HepG2 (cell line): ENCODE measurements around the gene C20orf96. TPM values are rescaled to one million over a fixed set of nuclear protein-coding genes. Genes with fewer than 3 reads are reported as not detected.
A peak's percentile ranks its signal among the peaks of the same experiment; 100 is the strongest.

Experiments used
- ARHGAP35 ChIP-seq: sonication (generic); formaldehyde crosslinking; IDR thresholded peaks from 2 replicates; pipeline ENCODE4 v1.9.0; 2022; ENCODE audit warnings: mild to moderate bottlenecking, inconsistent platforms, moderate library complexity, missing genetic modification reagents, borderline replicate concordance
- CBX2 ChIP-seq, 2 experiments: fragments of 200-600 bp in 1 of 2; sonication (generic); formaldehyde crosslinking in 1 of 2; IDR thresholded peaks; 2 replicates each; pipeline versions ENCODE4 v1.7.0 to v1.8.1; 2018 to 2022; ENCODE audit warnings: low read depth in 2 of 2, low read length in 1 of 2, mild to moderate bottlenecking in 1 of 2, missing genetic modification reagents in 1 of 2
- DR1 ChIP-seq: sonication (generic); formaldehyde crosslinking; IDR thresholded peaks from 2 replicates; pipeline ENCODE4 v1.8.0; 2021; ENCODE audit warnings: mild to moderate bottlenecking, missing genetic modification reagents, inconsistent platforms
- EED ChIP-seq: sonication (generic); formaldehyde crosslinking; IDR thresholded peaks from 2 replicates; pipeline ENCODE4 v1.5.0; 2020; ENCODE audit warnings: mild to moderate bottlenecking, missing genetic modification reagents
- FOXC1 ChIP-seq: sonication (generic); formaldehyde crosslinking; IDR thresholded peaks from 2 replicates; pipeline ENCODE4 v1.8.0; 2022; ENCODE audit warnings: mild to moderate bottlenecking, missing genetic modification reagents, borderline replicate concordance
- ISX ChIP-seq: sonication (generic); formaldehyde crosslinking; conservative IDR thresholded peaks from 2 replicates; pipeline ENCODE4 v1.5.0; 2020; ENCODE audit warnings: missing genetic modification reagents
- KDM3A ChIP-seq: IDR thresholded peaks from 2 replicates; pipeline ENCODE4 v1.6.1; 2018; ENCODE audit warnings: low read depth, missing compliant biosample characterization
- MBNL3 ChIP-seq: fragments of 250-450 bp; sonication (Bioruptor Pico); conservative IDR thresholded peaks from 2 replicates; pipeline ENCODE4 v1.8.0; 2022; ENCODE audit warnings: mild to moderate bottlenecking, inconsistent platforms
- NKX3-1 ChIP-seq: sonication (generic); formaldehyde crosslinking; IDR thresholded peaks from 2 replicates; pipeline ENCODE4 v1.5.0; 2020; ENCODE audit warnings: missing genetic modification reagents
- SALL1 ChIP-seq: sonication (generic); formaldehyde crosslinking; IDR thresholded peaks from 2 replicates; pipeline ENCODE4 v1.8.0; 2022; ENCODE audit warnings: mild to moderate bottlenecking, missing genetic modification reagents
- SATB2 ChIP-seq: sonication (generic); formaldehyde crosslinking; IDR thresholded peaks from 2 replicates; pipeline ENCODE4 v1.5.0; 2020; ENCODE audit warnings: missing genetic modification reagents
- SKI ChIP-seq: fragments of 450-650 bp; IDR thresholded peaks from one replicate; pipeline ENCODE4 v1.6.1; 2018; ENCODE audit warnings: mild to moderate bottlenecking; ENCODE audit not compliant: partially characterized antibody
- SP140L ChIP-seq: sonication (generic); formaldehyde crosslinking; IDR thresholded peaks from 2 replicates; pipeline ENCODE4 v1.4.0; 2020; ENCODE audit warnings: missing genetic modification reagents, borderline replicate concordance
- SP2 ChIP-seq: sonication (generic); formaldehyde crosslinking; IDR thresholded peaks from 2 replicates; pipeline ENCODE4 v1.5.1; 2020; ENCODE audit warnings: mild to moderate bottlenecking, missing genetic modification reagents
- TCF7L2 ChIP-seq: IDR thresholded peaks from 2 replicates; pipeline ENCODE4 v1.6.1; 2011; ENCODE audit warnings: mild to moderate bottlenecking, low read depth, low read length, moderate library complexity
- ZNF124 ChIP-seq: sonication (generic); formaldehyde crosslinking; IDR thresholded peaks from 2 replicates; pipeline ENCODE4 v1.4.0; 2020; ENCODE audit warnings: missing genetic modification reagents
- ZNF160 ChIP-seq: sonication (generic); formaldehyde crosslinking; IDR thresholded peaks from 2 replicates; pipeline ENCODE4 v1.8.0; 2022; ENCODE audit warnings: mild to moderate bottlenecking, inconsistent platforms, missing genetic modification reagents
- ZNF292 ChIP-seq: sonication (generic); formaldehyde crosslinking; IDR thresholded peaks from 2 replicates; pipeline ENCODE4 v1.8.1; 2022; ENCODE audit warnings: mild to moderate bottlenecking, low read depth, missing genetic modification reagents, borderline replicate concordance
- ZNF33B ChIP-seq: sonication (generic); formaldehyde crosslinking; IDR thresholded peaks from 2 replicates; pipeline ENCODE4 v1.5.1; 2020; ENCODE audit warnings: mild to moderate bottlenecking, missing genetic modification reagents
- ZNF367 ChIP-seq: sonication (generic); formaldehyde crosslinking; IDR thresholded peaks from 2 replicates; pipeline ENCODE4 v1.4.0; 2020; ENCODE audit warnings: missing genetic modification reagents, borderline replicate concordance
- ZNF709 ChIP-seq: sonication (generic); formaldehyde crosslinking; IDR thresholded peaks from 2 replicates; pipeline ENCODE4 v1.5.0; 2020; ENCODE audit warnings: mild to moderate bottlenecking, missing genetic modification reagents
- ZNF772 ChIP-seq: sonication (generic); formaldehyde crosslinking; IDR thresholded peaks from 2 replicates; pipeline ENCODE4 v1.5.0; 2020; ENCODE audit warnings: mild to moderate bottlenecking, missing genetic modification reagents
- ZNF850 ChIP-seq: sonication (generic); formaldehyde crosslinking; conservative IDR thresholded peaks from 2 replicates; pipeline ENCODE4 v1.9.0; 2021; ENCODE audit warnings: mild to moderate bottlenecking, missing genetic modification reagents
- polyA plus RNA-seq, 8 experiments: library from polyadenylated mRNA; depleted of rRNA in 3 of 8; stranded (reverse) in 7 of 8; unstranded in 1 of 8; fragments of >200 nt; fragmentation: Illumina TruSeq in 4 of 8; extraction: Trizol in 4 of 8; gene quantifications; 2 replicates each; pipeline versions ENCODE4 v1.2.1 to v1.2.3, GENCODE V29; 2011 to 2016; ENCODE audit warnings: low read depth in 4 of 8, missing spikeins in 1 of 8, mixed read lengths in 1 of 8; ENCODE audit not compliant: insufficient read depth in 1 of 8
- total RNA-seq, 5 experiments: library from RNA; depleted of rRNA; stranded (reverse); fragments of >200 nt; fragmentation: Illumina TruSeq; extraction: Trizol; gene quantifications; 2 replicates each; pipeline ENCODE4 v1.2.3, GENCODE V29; 2016; ENCODE audit warnings: low read depth in 1 of 5
- TF ChIP-seq, protein P1 (sequence below): sonication (generic); formaldehyde crosslinking; IDR thresholded peaks from 2 replicates; pipeline ENCODE4 v1.4.0; 2020; ENCODE audit warnings: missing genetic modification reagents
- TF ChIP-seq, protein P2 (sequence below): sonication (generic); formaldehyde crosslinking; IDR thresholded peaks from 2 replicates; pipeline ENCODE4 v1.4.0; 2020; ENCODE audit warnings: mild to moderate bottlenecking, missing genetic modification reagents
- TF ChIP-seq, protein P3 (sequence below): sonication (generic); formaldehyde crosslinking; IDR thresholded peaks from 2 replicates; pipeline ENCODE4 v1.9.0; 2021; ENCODE audit warnings: missing genetic modification reagents, borderline replicate concordance

The C20orf96 gene
- total and polyA plus RNA-seq, 2 of the 13 experiments (the other 11 are each of a cell fraction or from before 2014, with no cell fraction given) = 3.8 to 20.6 TPM

DNA sequence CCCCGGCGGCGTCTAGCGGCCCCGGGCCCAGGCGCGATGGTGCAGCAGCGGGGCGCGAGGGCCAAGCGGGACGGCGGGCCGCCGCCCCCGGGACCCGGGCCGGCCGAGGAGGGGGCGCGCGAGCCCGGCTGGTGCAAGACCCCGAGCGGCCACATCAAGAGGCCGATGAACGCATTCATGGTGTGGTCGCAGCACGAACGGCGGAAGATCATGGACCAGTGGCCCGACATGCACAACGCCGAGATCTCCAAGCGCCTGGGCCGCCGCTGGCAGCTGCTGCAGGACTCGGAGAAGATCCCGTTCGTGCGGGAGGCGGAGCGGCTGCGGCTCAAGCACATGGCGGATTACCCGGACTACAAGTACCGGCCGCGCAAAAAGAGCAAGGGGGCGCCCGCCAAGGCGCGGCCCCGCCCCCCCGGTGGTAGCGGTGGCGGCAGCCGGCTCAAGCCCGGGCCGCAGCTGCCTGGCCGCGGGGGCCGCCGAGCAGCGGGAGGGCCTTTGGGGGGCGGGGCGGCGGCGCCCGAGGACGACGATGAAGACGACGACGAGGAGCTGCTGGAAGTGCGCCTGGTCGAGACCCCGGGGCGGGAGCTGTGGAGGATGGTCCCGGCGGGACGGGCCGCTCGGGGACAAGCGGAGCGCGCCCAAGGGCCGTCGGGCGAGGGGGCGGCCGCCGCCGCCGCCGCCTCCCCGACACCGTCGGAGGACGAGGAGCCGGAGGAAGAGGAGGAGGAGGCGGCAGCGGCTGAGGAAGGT, 35.5 kb upstream of the C20orf96 start (continued):
- TF ChIP-seq, protein P1, sequence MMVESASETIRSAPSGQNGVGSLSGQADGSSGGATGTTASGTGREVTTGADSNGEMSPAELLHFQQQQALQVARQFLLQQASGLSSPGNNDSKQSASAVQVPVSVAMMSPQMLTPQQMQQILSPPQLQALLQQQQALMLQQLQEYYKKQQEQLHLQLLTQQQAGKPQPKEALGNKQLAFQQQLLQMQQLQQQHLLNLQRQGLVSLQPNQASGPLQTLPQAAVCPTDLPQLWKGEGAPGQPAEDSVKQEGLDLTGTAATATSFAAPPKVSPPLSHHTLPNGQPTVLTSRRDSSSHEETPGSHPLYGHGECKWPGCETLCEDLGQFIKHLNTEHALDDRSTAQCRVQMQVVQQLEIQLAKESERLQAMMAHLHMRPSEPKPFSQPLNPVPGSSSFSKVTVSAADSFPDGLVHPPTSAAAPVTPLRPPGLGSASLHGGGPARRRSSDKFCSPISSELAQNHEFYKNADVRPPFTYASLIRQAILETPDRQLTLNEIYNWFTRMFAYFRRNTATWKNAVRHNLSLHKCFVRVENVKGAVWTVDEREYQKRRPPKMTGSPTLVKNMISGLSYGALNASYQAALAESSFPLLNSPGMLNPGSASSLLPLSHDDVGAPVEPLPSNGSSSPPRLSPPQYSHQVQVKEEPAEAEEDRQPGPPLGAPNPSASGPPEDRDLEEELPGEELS (CRISPR knock-in tag) = no peak; the same call in 1 of the 2 replicates
- TF ChIP-seq SALL1 (CRISPR knock-in tag) = peak; percentile 70
- no peak for TF ChIP-seq MBNL3 (CRISPR knock-in tag)
- TF ChIP-seq TCF7L2 = no peak
- no peak for TF ChIP-seq KDM3A (CRISPR knock-in tag)
- TF ChIP-seq, protein P2, sequence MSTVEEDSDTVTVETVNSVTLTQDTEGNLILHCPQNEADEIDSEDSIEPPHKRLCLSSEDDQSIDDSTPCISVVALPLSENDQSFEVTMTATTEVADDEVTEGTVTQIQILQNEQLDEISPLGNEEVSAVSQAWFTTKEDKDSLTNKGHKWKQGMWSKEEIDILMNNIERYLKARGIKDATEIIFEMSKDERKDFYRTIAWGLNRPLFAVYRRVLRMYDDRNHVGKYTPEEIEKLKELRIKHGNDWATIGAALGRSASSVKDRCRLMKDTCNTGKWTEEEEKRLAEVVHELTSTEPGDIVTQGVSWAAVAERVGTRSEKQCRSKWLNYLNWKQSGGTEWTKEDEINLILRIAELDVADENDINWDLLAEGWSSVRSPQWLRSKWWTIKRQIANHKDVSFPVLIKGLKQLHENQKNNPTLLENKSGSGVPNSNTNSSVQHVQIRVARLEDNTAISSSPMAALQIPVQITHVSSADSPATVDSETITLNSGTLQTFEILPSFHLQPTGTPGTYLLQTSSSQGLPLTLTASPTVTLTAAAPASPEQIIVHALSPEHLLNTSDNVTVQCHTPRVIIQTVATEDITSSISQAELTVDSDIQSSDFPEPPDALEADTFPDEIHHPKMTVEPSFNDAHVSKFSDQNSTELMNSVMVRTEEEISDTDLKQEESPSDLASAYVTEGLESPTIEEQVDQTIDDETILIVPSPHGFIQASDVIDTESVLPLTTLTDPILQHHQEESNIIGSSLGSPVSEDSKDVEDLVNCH (CRISPR knock-in tag) = no peak
- no peak for TF ChIP-seq CBX2 (IDR thresholded peaks at IDR 0.05; ENCODE audit: low read depth, low read length)
- TF ChIP-seq CBX2 (CRISPR knock-in tag; IDR thresholded peaks at IDR 0.05; ENCODE audit: low read depth) = no peak
- no peak for TF ChIP-seq ZNF33B
- no peak; the same call in 1 of the 2 replicates for TF ChIP-seq ZNF367 (CRISPR knock-in tag)
- no peak for TF ChIP-seq NKX3-1
- TF ChIP-seq ZNF160 (CRISPR knock-in tag) = no peak
- TF ChIP-seq, protein P3, sequence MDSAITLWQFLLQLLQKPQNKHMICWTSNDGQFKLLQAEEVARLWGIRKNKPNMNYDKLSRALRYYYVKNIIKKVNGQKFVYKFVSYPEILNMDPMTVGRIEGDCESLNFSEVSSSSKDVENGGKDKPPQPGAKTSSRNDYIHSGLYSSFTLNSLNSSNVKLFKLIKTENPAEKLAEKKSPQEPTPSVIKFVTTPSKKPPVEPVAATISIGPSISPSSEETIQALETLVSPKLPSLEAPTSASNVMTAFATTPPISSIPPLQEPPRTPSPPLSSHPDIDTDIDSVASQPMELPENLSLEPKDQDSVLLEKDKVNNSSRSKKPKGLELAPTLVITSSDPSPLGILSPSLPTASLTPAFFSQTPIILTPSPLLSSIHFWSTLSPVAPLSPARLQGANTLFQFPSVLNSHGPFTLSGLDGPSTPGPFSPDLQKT = no peak
- TF ChIP-seq ZNF772 = peak; percentile 20; the same call in 1 of the 2 replicates
- TF ChIP-seq ZNF292 (CRISPR knock-in tag) = no peak
- no peak for TF ChIP-seq ARHGAP35 (CRISPR knock-in tag)
- TF ChIP-seq ZNF124 = no peak; the same call in 1 of the 2 replicates
- TF ChIP-seq FOXC1 = no peak
- no peak; the same call in 1 of the 2 replicates for TF ChIP-seq SATB2 (CRISPR knock-in tag)
- peak; percentile 13; the same call in 1 of the 2 replicates for TF ChIP-seq ZNF709
- no peak for TF ChIP-seq SP140L
- TF ChIP-seq ZNF850 (CRISPR knock-in tag) = no peak
- TF ChIP-seq ISX (CRISPR knock-in tag) = no peak
- TF ChIP-seq SKI = no peak
- 0 out of 2 replicates have a peak, but pooled peaks have one; percentile 48 for TF ChIP-seq DR1
- no peak for TF ChIP-seq EED (CRISPR knock-in tag)
- TF ChIP-seq SP2 (CRISPR knock-in tag) = no peak
